HG03378 (cell line): ENCODE data around the gene HBZ.
"Not testable (repeated sequence)": the region's sequence is repeated elsewhere in the genome, so short reads cannot be mapped to it uniquely, and the experiment has no call there.

Experiments used
- ATAC-seq: cut with Tn5 transposase; IDR thresholded peaks from one replicate; pipeline ENCODE4 v1.9.1; 2021; ENCODE audit warnings: mild to moderate bottlenecking, moderate library complexity; ENCODE audit not compliant: unreplicated experiment

HBZ gene

DNA sequence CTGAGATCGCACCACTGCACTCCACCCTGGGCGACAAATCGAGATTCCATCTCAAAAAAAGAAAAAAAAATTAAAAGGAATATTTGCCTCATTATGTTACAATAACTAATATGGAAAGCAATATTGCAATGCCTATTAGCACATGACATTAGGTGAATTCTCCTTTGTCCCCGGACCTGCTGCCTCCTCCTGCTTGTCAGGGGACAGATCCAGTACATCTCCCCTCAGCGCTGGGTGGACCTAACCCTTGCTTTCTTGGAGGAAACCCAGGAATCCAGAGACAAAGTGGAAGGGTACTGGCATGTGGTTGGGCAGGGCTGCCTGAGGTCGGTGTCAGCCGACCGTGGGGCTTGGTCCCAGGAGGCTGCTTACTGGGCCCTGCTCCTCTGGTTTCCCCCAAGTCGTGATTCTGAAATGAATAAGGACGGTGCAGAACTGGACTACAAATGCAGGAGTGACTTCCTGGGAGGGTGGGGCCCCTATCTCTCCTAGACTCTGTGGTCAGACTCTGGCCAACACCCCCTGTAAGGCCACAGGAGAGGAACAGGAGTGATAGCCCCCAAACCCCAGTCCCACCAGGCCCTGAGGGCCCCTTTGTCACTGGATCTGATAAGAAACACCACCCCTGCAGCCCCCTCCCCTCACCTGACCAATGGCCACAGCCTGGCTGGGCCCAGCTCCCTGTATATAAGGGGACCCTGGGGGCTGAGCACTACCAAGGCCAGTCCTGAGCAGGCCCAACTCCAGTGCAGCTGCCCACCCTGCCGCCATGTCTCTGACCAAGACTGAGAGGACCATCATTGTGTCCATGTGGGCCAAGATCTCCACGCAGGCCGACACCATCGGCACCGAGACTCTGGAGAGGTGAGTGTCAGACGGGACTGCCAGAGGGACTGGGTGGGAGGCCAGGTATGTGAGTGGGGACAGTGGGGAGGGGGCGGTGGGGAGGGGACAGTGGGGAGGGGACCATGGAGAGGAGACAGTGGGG lies at the start of gene HBZ:
Gene HBZ, plus strand, starts transcription at position 504 of the 988 bp plus-strand sequence. Its CDS starts 266 bp downstream, at position 770.
- no peak for ATAC-seq

DNA sequence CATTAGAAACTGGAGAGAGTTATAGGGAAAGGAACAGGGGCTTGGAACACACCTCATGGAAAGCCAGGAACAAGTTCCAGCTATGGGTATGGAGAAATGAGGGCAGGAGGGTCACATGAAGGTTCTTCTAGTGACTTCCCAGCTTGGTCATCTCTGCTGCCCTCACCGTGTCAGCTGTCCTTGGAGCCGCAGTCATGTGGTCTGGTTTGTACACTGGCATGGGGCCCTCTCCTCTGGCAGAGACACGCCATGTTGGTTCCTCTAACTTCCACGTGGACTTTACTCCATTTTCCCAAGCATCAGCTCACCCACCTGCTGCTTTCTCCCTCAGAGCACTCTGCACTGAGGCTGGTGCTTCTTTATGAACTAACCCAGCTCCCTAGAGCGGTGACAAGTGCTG lies 48.1 kb upstream of the HBZ start:
- ATAC-seq: no peak

DNA sequence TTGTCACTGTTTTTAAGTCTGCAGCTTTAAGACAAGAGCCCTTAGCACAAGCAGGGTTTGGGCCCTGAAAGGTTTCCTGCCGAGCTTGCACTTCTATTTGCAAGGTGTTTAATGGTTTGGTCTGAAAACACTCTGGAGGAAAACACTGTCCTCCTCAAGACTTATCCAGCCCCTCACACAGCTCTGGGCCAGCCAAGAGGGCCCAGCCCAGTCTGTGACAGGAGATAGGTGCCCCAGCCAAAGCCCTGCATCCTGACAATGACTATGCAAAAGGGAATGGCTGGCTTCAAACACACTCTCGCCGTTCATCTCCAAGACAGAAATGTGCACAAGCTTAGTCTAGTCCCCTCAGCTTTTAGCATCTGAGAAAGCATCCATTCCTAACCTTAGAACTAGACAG lies 47.5 kb upstream of the HBZ start:
- no peak for ATAC-seq

DNA sequence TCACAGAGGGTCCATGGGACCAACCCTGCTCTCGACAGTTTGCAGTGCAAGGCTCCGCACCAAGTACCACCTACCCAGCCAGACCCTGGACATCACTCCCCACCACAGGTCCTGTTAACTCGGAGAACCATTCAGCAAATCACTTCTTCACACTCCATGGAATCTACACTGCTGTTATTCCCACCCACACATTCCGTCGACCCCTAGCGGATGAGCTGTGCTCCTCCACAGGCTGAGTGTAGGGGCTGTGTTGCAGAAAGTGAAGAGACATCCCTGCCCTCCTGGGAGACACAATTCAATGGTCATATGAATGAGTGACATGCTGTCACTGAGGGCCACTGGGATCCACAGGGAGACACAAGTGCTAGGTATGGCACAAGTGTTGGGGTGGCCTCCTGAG lies 46.9 kb upstream of the HBZ start:
- ATAC-seq: no peak

DNA sequence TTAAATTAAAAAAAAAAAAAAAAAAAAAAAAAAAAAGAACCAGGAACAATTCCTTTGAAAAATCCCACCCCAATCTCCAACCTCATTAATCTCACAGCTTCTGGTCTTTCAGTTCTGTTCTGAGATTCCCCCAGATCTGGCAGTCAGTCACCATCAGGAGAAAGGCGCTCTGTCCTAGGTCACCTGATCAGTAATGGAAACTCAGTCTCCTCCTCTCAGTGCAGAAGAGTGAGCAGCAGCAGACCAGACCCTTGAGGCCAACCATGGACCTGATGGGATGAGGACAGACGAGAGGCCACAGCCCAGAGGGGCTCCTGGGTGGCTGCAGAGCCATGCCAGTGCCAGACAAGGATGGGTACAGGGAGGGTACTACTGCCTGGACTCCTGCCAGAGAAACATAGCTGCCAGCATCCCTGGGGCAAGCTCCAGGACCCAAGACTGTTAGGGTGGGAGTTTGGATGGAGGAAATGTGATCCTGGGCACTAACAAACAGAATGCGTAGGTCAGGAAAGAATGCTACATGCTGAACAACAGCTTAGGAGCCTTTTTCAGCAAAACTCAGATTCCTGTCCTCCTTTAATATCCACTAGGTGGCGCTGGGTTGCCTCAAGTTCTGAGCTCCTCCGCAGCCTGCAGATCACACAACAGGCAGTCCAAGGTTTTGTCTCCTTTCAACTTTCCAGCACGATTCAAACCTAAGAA lies 45.7 kb upstream of the HBZ start:
- no peak for ATAC-seq

DNA sequence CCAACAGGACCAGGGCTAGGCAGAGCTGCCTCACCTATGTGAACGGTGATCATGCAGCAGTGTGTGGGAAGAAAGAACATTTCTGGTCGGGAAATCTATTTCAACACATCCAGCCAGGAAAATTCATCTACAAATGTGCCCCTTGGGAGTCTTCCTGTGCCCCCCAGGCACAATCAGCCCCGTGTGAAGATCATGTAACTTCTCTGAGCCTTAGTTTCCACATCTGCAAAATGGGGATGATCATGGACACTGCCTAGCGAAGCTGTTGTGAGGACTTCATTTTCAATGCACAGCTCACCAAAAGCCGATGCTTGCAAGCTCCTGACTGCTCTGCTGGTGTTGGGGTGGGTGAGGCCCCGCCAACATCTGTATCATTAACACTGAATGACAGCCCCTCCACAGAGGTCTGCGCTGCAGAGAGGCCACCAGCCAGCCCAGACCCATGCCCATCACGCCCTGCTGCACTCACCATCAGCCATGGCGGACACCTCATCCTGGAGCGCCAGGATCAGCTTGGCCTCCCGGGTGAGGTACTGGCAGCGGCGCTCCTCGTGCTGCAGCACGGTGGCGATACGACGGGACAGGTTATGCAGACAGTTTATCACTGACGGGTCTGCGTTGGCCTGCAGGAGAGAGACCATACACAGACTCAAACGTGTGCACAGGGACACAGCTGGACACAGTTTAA lies 40.1 kb upstream of the HBZ start:
- ATAC-seq: no peak

DNA sequence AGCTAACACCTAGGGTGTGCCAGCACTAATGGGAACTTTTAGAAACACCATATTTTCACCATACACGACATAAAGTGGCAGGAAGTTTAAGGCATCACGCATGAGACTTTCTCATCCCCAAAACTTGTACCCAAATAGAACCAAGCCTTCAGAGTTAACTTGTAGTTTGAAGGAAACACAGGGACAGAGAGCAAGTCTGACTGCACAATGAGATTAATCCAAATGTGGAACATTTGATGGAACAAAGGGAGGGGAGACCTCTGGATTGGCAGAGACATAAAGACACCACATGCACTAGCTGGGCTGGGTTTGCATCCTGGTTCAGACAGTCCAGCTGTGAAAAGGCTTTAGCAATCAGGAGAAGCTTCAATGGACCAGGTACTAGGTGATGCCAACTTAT lies 38.1 kb upstream of the HBZ start:
- ATAC-seq: no peak

DNA sequence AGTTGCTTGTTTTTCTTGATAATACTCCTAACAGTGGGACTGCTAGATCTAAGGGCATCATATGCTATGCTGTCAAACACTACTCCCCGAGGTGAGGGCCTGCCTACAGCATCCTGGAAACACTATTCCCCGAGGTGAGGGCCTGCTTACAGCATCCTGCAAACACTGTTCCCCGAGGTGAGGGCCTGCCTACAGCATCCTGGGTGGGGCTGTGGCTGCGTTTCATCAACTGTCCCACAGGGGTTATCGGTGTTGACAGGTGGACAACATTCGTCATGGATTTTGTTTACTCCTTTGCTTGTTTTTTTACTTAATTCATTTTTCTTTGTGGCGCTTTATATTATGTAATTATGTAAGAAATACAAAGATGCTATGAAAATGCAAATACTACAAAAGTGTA lies 36.4 kb upstream of the HBZ start:
- ATAC-seq: no peak

DNA sequence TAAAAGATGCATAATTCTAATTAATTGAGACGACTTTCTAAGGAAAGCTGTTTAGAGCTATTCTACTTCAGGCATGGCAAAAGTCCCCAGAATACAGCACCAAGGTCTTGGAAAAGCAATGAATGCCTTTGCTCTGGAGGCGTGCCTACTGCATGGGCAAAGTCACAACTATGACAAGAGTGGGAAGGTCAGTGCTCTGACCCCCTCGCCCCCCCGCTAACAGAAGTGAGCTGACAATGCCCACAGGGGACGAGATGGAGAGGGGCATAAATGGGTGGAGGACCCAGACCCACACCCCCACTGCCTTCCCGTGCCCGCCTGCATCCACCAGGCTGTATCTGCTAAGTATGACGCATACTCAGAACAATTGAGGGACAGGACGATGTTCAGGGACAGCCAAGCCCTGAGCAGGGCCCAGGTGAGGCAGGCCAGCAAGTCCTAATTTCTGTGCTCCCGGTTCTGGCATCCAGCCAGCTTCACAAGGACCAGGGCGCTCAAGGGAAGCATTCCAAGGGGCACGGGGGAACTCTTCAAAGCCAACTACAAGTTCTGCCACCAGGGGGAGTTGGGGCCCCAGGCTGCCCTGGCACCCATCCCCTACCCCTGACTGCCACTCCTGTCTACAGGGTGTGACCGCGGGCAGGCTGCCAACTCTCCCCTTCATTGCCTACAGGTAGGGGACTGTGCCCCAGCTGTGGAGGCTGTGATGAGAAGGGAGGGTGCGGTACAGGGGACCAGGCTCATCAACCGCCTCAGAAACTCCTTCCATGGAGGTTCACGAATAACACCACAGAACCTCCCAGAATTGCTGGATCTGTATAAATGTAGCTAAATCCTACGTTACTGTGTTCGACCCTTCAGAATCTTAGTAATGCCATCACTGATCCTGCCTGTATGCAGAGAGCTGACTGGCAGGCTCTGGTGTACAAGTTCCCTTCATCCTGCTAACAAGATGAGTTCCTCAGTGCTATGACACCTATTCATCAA lies 34.8 kb upstream of the HBZ start:
- ATAC-seq: no peak

DNA sequence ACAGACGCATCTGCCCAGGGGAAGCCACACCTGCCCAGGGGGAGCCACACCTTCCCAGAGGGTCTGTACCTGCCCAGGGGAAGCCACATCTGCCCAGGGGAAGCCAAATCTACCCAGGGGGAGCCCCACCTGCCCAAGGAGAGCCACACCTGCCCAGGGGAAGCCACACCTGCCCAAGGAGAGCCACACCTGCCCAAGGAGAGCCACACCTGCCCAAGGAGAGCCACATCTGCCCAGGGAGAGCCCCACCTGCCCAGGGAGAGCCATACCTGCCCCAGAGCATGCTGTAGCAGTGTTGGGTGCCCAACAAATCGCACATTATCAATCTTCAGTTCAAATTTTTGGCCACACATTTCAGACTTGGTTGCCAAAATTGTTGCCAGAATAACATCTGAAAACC lies 33.6 kb upstream of the HBZ start:
- no peak for ATAC-seq

DNA sequence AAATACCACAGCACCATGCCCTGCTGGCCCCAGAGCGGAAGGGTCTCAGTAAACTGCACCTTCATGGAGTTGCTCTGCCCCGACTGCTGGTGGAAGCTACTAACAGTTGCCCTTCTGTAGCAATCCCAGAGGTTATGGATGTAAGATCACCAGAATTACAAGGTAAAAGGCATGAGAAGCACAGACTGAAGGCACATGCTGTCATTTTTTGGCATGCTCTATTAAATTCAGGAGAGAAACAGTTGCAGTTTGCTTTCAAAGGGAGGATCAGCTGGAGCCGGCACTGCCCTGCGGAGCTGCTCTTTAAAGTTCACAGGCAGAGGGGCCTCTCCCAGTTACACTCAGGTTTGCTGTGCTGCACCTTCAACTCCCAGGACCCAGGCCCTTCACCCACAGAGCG lies 33.1 kb upstream of the HBZ start:
- no peak for ATAC-seq

DNA sequence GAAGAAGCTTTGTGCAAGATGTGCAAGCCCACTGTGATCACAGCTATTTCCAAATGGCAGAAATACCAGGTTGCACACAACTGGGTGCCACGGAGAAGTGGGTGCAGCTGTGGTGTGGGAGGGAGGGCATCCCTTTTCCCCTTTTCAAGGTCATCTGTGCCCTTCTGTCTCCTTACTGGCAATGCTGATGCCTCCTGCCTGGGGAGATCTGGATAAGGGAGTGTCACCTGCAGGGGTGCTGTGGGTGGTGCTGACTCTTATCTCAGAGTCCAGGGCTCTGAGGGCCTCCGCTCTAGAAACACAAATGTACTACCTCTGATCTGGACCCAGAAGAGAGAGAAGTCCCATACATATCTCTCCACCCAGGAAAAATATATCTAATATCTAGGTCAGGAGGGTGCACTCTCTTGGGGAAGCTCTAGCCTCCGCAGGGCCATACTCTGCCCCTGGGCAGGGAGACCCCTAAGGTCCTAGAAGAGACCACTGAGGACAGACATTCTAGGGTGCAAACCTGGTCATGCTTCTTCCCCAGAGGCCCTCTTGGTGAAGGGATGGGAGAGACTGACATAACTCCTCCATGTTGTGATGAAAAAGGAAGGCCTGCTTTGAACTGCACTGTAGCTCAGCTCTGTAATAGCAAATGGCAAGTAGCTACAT lies 32.5 kb upstream of the HBZ start:
- no peak for ATAC-seq

DNA sequence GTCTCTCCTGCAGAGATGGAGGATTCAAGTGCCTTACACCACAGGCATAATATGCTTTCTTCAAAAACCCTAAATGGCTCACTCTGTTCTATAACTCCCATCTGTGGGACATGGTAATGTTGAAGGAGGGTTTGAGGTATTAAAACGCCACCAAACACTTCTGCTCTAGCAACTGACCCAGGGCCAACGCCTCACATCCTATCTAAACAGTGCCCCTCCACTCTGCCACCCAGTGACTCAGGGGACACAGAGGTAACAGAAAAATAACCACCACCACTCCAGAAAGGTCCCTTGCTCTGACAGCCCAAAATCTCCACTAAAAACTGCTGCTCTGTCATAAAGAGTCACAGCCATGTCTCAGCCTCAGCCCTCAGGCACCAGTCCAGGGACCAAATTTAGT lies 31.7 kb upstream of the HBZ start:
- no peak for ATAC-seq

DNA sequence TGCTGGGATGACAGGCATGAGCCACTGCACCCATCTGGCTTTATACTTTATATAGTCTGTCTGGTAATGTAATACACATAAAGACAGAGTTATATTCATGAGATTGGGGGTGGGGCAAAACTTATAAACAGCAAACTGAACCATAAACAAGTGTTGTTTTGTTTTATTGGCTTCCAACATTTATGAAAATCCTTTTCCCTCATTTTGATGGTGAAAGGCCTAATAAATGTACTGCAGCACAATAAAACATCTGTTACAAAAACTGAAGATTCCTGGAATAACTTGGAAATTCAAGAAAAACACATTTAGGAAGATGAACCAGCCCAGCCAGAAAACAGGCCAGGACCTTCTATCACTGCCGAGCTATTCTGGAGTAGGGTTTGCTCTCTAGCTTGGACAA lies 30.1 kb upstream of the HBZ start:
- no peak for ATAC-seq

DNA sequence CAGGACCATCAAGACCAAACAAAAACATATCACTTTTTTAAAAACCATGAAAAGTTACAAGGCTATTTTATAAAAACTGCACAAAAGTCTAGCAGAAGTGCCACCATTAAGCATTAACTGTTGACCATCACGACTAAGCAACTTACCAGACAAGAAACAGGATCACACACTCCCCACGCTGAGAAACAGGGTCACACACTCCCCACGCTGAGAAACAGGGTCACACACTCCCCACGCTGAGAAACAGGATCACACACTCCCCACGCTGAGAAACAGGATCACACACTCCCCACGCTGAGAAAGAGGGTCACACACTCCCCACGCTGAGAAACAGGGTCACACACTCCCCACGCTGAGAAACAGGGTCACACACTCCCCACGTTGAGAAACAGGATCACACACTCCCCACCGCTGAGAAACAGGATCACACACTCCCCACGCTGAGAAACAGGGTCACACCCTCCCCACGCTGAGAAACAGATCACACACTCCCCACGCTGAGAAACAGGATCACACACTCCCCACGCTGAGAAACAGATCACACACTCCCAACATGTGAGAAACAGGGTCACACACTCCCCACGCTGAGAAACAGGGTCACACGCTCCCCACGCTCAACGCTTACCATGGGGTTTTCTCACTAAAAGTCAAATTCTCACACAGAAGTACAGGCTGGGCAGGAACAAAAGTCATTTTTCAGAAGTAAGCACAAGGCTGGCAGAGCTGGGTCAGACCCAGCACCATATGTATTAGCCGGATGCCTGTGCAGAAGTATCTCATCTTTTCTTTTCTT lies 28.7 kb upstream of the HBZ start:
- ATAC-seq: not testable (repeated sequence)

DNA sequence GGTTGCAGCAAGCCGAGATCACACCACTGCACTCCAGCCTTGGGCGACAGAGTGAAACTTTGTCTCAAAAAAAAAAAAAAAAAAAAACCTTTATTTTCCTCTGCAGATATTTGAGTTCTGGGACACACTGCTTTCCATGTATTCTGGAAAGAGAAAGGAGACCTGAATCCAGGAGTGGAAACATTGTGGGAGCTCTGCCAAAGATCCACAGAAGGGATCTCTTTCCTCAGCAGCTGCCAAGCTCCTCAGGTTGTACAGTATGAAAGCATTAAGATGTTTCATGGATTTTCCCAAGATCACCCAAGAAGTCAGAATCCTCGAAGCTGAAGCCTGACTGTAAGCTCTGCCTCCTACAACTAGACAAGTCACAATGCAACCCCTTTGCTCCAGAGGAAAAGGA lies 27.4 kb upstream of the HBZ start:
- ATAC-seq: no peak

DNA sequence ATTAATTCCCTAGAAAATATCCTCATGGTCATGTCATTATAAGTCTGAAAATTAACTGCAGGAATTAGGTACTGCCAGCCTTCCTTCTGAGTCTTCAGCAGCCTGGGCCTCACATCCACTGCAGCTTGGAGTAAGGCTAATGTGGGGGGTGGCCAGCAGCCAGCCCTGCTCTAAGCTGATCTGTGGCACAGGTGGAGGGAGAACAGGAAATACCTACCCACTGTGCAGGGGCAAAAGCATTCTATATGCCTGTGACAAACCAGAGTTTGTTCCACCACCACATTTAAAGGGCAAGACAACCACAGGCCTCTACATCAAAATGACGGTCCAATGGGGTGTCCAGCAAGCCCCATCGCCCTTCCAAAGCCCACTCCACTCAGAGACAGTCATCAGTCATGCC lies 23.4 kb upstream of the HBZ start:
- ATAC-seq: no peak

DNA sequence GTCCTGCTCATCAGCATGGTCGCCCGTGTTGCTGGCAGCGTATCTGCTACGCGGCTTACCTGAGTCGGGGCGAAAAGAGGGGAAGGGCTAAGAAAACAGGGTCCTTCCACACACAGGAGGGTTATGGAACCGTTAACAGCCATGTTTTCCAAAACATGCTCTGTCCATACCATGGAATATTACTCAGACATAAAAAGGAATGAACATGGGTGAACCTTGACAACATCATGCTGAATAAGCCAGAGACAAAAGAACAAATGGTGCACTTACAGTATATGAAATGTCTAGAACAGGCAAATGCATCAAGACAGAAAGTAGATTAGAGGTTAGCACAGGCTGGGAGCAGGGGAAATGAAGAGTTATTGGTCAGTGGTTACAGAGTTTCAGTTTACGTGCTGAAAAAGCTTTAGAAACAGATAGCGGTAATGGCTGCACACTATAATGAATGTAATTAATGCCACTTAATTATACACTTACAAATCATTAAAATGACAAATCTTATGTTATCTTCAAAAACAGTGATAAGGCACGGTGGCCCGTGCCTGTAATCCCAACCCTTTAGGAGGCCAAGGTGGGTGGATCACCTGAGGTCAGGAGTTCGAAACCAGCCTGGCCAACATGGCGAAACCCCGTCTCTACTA lies 21.8 kb upstream of the HBZ start:
- no peak for ATAC-seq

DNA sequence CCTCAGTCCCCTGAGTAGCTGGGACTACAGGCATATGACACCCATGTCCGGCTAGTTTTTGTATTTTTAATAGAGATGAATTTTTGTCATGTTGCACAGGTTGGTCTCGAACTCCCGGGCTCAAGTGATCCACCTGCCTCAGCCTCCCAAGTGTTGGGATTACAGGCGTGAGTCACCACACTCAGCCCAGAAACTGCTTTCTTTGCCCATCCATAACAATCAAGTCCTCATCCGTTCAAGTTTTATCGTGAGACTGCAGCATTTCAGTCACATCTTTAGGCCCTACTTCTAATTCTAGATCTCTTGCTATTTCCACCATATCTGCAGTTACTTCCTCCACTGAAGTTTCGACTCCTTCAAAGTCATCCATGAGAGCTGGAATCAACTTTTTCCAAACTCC lies 20.3 kb upstream of the HBZ start:
- no peak for ATAC-seq
